Melanocyte of skin (primary cell): ENCODE results near the gene FZD7. TPM values are rescaled to one million over a fixed set of nuclear protein-coding genes. Genes with fewer than 3 reads are reported as not detected.

ENCODE experiments used
- total RNA-seq, 2 donors: library from RNA; depleted of rRNA; stranded (reverse); fragments of >200 nt; gene quantifications; 2 replicates each; pipeline ENCODE4 v1.2.3, GENCODE V29; 2012

FZD7 gene
- 1 to 10 TPM; 2.7 to 8.3 TPM for total RNA-seq

GRCh38 chr2:202033317-202034248 lies at the start of gene FZD7:
Gene FZD7, plus strand, starts transcription at chr2:202033855. Its CDS starts 793 bp downstream, at chr2:202034648.

GRCh38 chr2:202072737-202073401 lies 39.2 kb downstream of the FZD7 start, which contains the start of gene KIAA2012:
Gene KIAA2012, plus strand, starts transcription at chr2:202073255. Its CDS starts 373 bp downstream, at chr2:202073628.

Other genes with a start within 250 kb of the FZD7 start
- gene CDK15, start 227.3 kb upstream of the FZD7 start, total RNA-seq, result 1 to 10 TPM; 1.7 to 4.5 TPM
- gene KIAA2012, start 39.4 kb downstream of the FZD7 start, total RNA-seq, result not detected
- gene SUMO1, start 204.7 kb downstream of the FZD7 start, total RNA-seq, result 100 to 1,000 TPM in 1 of 2 donors, 10 to 100 TPM in 1; 73.0 to 103 TPM
- 10 to 100 TPM; 60.2 to 80.9 TPM for gene NOP58, start 231.9 kb downstream of the FZD7 start, total RNA-seq